ENCODE data around the gene NHS.

Gene NHS

DNA sequence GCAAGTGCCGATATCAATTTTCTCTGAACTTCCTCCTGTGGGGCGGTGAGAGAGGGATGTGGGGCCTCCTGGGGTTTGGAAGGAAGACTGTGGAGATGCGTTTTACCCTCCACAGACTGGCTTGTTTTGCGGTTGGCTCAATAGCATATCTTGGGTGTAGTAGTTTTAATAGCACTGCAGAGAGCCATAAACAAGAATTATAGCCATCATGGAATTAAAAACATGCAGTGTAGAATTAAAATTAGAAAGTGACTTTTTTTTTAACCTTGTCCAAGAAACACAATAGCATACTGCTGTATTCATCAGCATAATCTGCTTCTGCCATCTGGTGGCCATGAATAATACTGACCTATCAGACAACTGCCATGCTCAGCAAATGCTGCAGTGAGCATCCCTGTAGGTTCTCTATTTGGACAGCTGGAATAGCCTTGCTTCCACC is 315.0 kb downstream of the NHS start:
- peak; percentile 58 for DNase-seq

DNA sequence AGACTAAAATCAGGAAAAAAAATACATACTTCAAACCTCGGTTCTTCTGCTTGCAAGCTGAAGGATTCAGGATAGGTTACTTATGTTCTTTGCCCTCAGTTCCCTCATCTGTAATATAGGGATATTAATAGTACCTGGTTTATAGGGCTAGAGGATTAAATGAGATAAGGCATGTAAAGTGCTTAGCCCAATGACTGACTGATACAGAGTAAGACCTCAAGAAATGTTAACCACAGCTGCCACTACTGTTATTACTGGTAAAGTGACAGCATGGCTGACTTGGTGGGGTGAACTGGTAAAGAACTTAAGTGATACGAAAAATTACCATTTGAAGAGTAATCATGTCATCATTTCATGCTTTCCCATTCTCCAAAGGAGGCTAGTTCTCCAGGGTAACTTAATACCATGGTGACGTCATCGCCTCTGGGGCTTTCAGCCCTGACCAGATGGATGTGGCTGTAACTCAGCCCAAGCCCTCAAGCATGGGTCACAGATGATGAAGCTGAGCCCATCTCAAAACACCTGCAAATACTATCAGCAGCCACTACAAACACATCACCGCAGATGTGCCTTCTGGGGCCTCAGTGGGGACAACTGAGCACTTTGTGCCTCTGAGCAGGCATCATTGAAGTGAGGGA is 317.8 kb downstream of the NHS start:
- peak; percentile 28 for DNase-seq

DNA sequence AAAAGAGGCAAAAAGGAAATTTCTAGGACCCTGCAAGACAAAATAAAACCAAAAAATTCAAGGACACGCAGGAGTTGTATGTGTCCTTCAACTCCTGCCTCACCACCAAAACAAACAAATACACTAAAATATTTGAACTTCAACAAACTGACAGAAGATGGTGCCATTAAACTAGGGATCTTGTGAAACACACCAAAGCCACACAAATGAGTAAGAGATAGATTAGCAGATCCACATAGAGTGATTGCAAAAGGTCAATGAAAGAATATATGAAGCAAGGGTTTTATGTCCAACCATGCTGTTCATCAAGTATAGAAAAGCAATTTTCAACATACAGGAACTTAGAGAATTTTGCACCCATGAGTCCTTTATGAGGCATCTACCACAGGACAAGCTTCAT is 322.2 kb downstream of the NHS start:
- no peak for DNase-seq

DNA sequence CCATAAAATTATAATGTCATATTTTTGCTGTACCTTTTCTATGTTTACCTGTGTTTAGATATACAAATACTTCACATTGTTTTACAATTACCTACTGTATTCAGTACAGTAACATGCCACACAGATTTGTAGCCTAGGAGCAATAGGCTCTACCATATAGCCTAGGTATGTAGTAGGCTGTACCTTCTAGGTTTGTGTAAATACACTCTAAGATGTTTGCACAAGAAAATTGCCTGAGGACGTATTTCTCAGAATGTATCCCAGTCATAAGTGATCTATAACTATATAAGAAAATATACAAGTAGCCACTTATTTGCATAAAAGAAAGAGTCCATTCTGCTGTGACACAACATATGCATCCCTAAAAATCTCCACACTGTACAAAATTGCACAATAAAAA is 326.0 kb downstream of the NHS start:
- no peak for DNase-seq

DNA sequence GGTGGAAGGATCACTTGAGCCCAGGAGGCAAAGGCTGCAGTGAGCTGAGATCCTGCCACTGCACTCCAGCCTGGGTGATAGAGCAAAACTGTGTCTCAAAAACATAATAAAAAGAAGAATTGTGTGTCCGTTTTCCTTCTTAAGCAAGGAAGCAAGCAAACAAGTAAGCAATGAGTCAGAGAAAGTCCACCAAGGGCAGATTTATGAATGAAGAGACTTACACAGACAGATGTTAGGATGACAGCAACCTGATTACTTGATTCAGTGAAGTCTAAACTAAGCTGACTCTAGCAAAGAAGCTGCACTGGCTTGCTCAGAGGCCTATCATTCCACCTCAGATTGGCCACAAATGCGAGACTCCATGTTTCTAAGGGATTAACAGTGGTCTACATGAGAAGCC is 328.2 kb downstream of the NHS start:
- DNase-seq: no peak

DNA sequence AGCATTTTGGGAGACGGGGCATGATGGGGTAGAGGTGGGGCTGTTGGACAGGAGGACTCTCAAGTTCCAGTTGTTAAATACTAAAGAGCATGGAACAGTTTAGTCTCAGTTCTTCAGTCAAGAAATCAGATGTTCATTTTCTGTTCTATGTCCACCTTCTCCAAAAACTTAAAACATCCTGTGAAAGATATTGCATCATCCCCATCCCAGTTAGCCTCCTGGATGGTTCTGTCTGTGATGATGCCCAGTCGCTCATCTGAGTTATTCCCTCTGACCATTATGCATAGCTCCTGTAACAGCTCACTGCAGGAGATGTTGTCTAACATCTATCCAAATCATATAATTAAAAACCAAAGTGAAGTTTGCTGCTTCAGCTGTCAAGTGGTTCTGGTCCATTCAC is 330.2 kb downstream of the NHS start:
- no peak for DNase-seq

DNA sequence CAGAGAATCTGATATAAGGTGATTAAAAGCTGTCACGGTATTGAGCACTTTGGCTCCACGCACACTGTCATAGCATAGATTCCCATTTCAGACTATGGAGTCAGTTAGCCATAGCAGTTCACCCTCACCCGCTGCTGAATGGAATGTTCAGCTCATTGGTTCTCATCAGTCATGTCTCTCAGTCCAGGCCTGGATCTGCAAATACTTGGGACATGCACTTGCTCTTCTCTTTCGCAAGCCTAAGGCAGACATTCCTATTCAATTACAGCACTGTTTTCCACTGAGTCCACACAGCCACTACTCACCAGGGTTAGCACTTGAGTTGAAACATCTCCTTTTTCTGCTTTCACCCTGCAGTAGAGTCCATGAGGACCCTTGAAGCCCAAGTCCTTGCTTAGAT is 331.7 kb downstream of the NHS start:
- DNase-seq: no peak

DNA sequence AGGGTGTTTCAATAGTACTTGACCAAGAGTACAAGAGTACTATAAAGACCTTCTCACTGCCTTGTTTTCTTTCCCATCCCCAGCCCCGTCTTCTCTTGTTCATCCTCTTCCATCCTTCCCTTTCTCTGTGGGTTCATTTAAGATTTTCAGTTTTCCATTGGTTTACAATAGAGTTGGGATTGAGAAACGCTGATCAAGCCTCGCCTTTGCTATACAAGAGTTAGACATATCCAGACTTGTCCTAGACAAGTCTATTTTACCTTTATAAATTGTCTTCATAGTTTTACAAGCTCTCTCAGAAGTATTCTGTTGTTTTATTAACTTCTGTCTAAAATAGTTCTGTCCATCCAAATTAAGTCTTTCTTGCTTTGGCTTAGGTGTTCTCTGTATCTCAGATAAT is 332.7 kb downstream of the NHS start:
- no peak for DNase-seq

DNA sequence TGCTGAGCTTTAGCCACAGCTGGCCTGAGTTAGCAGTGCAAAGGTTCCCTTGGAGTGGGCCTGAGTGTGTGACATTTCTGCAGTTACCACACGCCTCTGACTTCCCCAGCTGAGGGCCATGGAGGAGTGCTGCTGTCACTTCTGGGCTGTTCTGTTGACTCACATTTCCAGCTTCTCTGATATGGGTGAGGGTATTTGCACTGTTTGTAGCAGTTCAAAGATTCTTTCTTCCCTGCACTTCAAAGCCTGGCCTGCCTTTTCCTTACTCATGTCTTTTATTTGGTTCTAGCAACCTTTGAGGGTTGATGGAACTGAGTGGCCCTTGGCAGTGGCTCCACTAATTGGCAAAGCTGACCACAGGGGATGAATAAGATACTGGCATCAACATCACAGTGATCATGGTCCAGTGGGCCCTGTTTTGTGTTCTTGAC is 335.9 kb downstream of the NHS start:
- DNase-seq: no peak

DNA sequence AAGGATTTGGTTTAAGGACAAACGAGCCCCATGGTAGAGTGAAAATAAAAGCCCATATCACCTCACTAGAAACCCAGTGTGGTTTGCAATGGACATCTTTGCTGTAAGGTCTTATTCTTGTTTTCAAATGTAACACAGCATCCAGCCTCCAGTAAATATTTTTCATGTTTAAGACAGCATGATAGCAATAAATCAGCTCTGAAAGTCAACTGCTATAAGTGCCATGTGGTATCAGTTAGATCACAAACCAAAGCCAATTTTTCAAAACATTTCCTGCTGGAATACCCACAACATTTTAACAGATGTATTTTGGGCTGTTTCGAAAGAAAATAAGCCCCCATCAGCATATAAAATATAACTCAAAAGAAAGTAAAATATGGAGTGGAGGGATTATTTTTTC is 338.3 kb downstream of the NHS start:
- no peak for DNase-seq

DNA sequence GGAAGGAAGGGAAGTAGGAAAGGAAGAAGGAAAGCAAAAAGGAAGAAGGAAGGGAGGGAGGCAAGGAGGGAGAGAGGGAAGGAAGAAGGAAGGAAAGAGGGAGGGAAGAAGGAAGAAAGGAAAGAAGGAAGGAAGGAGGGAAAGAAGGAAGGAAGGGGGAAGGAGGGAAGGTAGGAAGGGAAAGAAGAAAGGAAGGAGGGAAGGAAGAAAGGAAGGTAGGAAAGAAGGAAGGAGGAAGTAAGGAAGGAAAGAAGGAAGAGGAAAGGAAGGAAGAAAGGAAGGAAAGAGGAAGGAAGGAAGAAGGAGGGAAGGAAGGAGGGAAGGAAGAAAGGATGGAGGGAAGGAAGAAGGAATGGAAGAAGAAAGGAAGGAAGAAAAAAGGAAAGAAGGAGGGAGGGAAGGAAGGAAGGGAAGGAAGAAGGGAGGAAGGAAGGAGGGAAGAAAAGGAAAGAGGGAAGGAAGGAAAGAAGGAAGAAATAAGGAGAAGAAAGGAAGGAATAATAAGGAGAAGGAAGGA is 343.7 kb downstream of the NHS start:
- no peak for DNase-seq

DNA sequence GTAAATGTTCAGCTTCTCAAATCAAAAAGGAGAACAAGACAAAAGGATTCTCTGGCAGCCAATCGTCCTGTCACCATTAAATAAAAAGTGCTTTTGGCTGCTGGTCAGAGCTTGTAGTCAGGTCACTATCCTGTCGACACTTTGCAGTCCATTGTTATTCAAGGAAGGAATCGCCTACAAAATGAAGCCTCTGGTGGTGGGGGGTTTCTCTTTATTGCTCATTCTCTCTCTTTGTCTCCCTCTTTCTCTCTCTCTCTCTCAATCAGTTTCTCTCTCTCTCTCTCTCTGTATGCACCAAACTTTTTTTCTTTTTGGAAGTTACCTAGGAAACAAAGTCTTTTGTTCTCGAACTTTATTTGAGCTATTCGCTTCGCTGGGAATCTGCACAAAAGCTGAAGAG is 344.7 kb downstream of the NHS start:
- no peak for DNase-seq

DNA sequence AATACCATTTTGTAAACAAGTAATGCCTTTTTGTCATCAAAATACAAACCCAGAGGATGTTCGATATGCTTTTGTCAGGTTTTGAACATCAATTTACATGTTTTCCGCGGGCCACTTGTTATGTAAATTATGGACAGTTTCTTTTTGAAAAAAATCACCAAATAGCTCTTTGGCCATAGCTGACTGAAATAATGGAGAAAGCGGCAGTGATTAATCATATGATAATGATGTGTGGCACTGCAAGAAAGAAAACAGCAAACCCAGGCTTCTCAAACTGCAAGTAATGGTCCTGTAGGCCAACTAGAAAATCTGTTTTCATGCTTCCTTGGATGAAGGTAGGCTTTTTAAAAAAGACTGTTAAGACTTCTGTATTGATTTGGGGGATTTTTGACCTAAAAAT is 346.7 kb downstream of the NHS start:
- no peak for DNase-seq

DNA sequence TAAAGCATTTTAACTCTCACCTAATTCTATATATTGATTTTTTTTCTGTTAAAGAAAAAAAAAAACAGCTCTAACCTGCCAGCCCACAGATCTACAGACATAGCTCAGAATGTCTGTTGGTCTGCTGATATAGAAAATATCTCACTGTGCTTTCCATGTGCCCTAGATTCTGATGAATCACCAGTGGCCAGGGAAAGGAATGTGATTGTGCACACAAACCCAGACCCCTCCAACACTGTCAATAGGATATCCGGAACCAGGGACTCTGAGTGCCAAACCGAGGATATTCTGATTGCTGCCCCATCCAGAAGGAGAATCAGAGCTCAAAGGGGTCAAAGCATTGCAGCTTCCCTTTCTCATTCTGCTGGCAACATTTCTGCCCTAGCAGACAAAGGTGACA is 350.2 kb downstream of the NHS start:
- DNase-seq: no peak

DNA sequence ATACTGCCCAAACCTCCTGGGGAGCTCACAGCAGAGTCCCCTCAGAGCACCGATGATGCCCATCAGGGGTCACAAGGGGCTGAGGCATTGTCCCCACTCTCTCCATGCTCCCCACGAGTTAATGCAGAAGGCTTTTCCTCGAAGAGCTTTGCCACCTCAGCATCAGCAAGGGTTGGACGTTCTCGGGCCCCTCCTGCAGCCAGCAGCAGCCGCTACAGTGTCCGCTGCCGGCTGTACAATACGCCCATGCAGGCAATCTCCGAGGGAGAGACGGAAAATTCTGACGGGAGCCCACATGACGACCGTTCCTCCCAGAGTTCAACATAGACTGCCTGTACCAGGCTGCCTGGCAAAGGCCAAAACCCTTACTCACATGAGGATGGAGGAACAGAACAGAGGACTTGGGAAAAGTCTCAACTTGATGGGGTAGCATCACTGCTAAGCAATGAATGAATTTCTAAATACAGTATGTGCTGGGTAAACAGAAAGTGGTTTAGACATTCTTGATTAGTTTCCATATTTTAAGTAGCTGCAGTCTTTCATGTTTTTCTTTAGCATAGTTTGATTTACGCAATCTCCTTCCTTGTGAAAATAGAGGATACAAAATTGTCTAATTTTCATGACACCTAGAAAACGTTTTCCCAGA is 357.3 kb downstream of the NHS start:
- no peak for DNase-seq

DNA sequence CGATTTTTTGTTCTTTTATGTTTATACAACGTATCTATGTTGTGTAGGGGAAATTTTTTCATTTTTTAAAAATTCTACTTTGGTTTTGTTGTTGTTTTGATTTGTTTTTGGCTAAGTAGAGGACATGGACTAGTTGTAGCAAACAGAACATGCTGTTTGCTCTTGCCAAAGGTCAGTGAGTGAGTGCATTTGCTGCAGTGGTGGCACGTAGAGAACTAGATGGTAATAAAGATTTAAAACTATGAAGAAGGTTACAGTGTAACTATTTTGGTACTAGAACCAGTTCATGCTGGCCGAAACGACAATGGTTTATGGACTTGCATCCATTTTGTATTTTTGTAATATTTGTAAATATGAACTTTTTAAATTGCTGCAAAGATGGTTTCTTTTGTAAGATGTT is 360.4 kb downstream of the NHS start:
- no peak for DNase-seq

DNA sequence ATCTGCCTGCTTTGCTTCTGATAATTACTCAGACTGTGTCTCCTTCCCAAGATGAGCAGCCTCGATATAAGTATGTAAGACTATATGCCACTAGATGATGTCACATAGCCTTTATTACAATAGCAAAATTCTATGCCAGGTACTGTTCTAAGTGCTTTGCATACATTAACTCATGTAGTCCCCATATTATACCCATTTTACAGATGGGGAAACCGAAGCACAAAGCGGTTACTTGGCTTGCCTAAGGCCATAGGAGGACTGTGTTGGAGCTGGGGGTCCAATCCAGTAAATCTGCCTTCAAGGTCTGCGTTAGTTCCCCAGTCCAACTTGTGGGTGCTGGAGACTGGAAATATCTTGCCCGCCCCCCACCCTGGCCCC is 361.5 kb downstream of the NHS start:
- no peak for DNase-seq

DNA sequence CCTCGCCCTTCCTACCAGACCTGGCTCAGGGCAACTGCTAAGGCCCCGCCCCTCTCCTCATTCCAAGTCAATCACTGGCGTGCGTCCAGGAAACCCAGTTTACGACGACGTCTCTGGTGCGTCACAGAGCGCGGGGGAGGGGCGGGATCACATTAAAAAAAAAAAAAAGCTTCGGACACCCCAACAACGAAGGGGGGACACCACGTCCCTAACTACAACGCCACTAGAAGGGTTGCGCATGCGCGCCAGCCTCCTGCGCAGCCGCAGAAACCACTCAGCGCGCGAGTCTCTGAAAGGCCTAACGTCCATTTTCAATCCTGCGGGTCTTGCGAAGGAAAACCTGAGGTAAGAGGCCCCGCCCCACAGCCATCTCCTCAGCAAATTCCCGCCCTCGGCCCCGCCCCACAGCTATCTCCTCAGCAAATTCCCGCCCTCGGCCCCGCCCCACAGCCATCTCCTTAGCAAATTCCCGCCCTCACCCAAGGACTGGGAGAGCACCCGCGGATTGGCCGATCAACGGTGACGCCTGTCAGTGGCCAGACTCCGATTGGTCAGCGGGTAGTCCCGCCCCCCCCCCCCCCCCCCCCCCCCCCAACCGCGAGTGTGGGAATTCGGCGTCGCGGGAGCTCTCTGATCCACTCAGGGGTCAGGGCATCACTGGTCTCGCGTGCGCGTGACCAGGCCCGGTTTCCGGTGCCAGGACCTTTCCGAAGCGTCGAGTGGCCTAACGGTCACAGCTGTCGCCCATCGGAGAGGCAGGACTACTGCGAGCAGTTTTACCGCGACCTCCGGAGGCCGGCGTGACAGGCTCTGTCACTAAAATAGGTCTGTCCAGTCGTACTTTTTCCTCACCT is 362.1 kb downstream of the NHS start, which contains the start of gene SCML1:
TSS of gene SCML1 (plus strand) at position 638 of the 854 bp plus-strand sequence. CDS start 6,694 bp downstream, outside the sequence.
- peak; percentile 75 for DNase-seq

DNA sequence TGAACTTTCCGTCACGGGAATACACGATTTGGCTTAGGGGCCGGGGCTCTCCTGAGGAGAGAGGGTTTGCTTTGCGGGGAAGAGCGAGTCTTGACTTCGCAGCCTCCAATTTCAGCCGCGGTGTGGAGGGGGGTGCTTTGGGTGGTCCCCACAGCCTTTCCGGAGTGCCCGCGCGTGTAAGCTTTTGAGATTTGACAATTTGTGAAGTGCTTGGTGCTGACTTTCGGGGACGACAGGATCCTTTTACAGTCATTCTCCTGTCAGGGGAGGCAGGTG is 362.6 kb downstream of the NHS start:
- no peak for DNase-seq

DNA sequence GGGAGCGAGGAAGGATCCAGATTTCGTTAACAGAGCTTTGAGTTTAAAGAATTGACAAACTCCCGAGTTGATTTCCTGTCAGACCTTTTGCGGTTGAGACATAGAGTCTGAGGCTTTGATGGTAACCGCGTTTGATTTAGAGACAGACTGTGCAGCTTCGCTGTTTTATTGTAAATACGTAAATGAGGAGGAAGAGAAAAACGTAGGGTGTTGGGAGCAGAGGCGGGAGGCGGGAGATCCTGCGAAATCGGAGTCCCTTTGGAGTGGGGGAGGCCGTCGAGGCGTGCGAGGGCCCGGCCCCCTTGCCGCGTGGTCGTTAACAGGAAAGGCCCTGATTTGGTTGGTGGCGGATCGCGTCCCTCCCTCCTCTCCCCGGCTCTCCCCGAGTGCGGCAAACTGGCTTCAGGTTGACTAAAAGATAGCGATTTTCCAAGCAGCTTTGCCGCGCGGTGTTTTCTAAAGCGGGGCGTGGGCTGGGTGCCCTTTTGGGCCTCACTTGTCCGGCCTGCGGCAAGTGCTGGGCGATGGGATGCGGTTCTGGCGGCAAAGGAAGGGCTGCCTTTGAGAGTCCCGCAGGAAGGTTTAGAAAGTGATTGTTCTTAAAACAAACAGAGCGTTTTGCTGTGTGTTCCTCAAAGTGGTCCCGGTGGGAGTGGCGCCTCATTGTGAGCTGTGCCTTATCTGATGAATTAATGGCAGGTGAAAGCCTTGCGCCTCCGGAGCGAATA is 363.1 kb downstream of the NHS start:
- peak; percentile 33 for DNase-seq

DNA sequence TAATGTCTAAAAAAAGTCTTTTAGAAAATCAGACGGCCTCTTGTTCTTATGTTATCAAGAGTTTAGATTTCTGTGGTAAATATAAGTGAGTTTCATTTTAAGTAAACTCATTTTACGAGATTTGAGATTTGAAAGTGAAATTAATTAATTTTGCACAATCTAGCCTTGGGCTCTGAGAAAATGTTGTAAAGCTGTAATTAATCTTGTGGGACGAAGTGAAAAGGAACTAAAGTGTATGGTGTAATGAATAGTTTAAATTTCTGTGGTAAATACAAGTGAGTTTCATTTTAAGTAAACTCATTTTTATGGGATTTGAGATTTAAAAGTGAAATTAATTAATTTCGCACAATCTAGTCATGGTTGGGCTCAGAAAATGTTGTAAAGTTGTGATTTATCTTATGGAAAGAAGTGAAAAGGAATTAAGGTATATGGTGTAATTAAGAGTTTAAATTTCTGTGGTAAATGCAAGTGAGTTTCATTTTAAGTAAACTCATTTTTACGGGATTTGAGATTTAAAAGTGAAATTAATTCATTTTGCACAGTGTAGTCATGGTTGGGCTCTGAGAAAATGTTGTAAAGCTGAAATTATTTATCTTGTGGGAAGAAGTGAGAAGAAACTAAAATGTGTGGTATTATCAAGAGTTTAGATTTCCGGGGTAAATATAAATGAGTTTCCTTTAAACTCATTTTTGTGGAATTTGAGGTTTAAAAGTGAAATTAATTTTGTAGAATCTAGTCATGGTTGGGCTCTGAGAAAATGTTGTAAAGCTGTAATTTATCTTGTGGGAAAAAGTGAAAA is 363.9 kb downstream of the NHS start:
- peak; percentile 27 for DNase-seq
